PFSK-1 (cell line): ENCODE data around the gene STK32A.

ENCODE experiments used
- POLR2AphosphoS5 ChIP-seq: IDR thresholded peaks from 2 replicates; pipeline ENCODE4 v1.6.1; 2012; ENCODE audit warnings: low read depth, mild to moderate bottlenecking, control low read depth, low read length, moderate library complexity
- REST ChIP-seq, 2 experiments: IDR thresholded peaks; 2 replicates each; pipeline versions ENCODE4 v1.6.1 to v1.8.0; 2011 to 2012; ENCODE audit warnings: low read depth in 2 of 2, low read length in 2 of 2, control low read depth in 1 of 2, inconsistent platforms in 1 of 2, mild to moderate bottlenecking in 1 of 2, moderate library complexity in 1 of 2; ENCODE audit not compliant: insufficient read depth in 1 of 2

- no peak for TF ChIP-seq REST (IDR thresholded peaks at IDR 0.05; ENCODE audit: insufficient read depth in 1 of 2, low read depth in 2 of 2, low read length in 2 of 2)
- TF ChIP-seq POLR2AphosphoS5, result no peak
These were observed 197.5 kb downstream of the STK32A start for GRCh38 chr5:147432323-147432722.
